HCT116 (cell line): Measurements from ENCODE around the gene VWA1. TPM values are rescaled to one million over a fixed set of nuclear protein-coding genes. Genes with fewer than 3 reads are reported as not detected.
"Not testable (repeated sequence)": the region's sequence is repeated elsewhere in the genome, so short reads cannot be mapped to it uniquely, and the experiment has no call there.

Source experiments
- ATAC-seq: fragments of 200-7000 bp; cut with Tn5 transposase; 2 replicates; pipeline ENCODE4 v1.9.1; 2020; ENCODE audit warnings: mild to moderate bottlenecking, moderate library complexity
- BruUV-seq: library from RNA; stranded (reverse); fragments of 400-500 nt; replicated peaks from 2 replicates; lab custom pipeline; 2021; lab: Mats Ljungman, UMichigan
- CTCF ChIA-PET: fragments of 300-600 bp; sonication (Branson Sonifier 250); formaldehyde crosslinking; loops from one replicate; lab custom pipeline; 2021; ENCODE audit warnings: antibody characterized with exemption; lab: Charles Lee
- POLR2A ChIA-PET: fragments of 300-600, 350-600 bp; sonication (Branson Sonifier 250); formaldehyde crosslinking; loops from one replicate; lab custom pipeline; 2021; ENCODE audit warnings: antibody characterized with exemption; lab: Charles Lee
- RAD21 ChIA-PET, 2 experiments: fragments of 300-600 bp; sonication (Branson Sonifier 250); formaldehyde crosslinking; loops; one replicate each; lab custom pipeline; 2023; ENCODE audit warnings: low total read pairs in 2 of 2; ENCODE audit not compliant: uncharacterized antibody in 2 of 2, unreplicated experiment in 2 of 2, low non-redundant PET in 1 of 2; lab: Charles Lee
- DNase-seq: peaks from one replicate; pipeline ENCODE4 v3.0.0-alpha.2; 2010; ENCODE audit warnings: low read depth, low spot score
- H2AFZ ChIP-seq: fragments of 200-600 bp; shearing (Covaris generic), sonication (generic); 2 replicates; pipeline ENCODE4 v1.6.1; 2017; ENCODE audit warnings: low read depth, mixed run types, mixed read lengths, antibody characterized with exemption, low read length; ENCODE audit not compliant: poor library complexity, severe bottlenecking
- H3K27ac ChIP-seq: 2 replicates; pipeline ENCODE4 v1.5.1; 2012; ENCODE audit warnings: low read depth, low read length
- H3K27me3 ChIP-seq: fragments of 200-600 bp; sonication (generic); 2 replicates; pipeline ENCODE4 v1.6.1; 2016; ENCODE audit warnings: mixed run types, low read length, mixed read lengths; ENCODE audit not compliant: insufficient read depth
- H3K36me3 ChIP-seq, 2 experiments: fragments of 200-500 bp in 1 of 2; fragments of 200-600 bp in 1 of 2; sonication (Bioruptor generic) in 1 of 2; sonication (generic) in 1 of 2; 2 replicates each; pipeline versions ENCODE4 v1.5.1 to v1.6.1; 2014 to 2016; ENCODE audit warnings: low read length in 2 of 2, inconsistent platforms in 1 of 2, mixed read lengths in 1 of 2, mixed run types in 1 of 2; ENCODE audit not compliant: insufficient read depth in 2 of 2, control insufficient read depth in 1 of 2
- H3K4me1 ChIP-seq, 2 experiments: fragments of 200-600 bp in 1 of 2; sonication (generic) in 1 of 2; 2 replicates each; pipeline versions ENCODE4 v1.5.1 to v1.6.1; 2012 to 2017; ENCODE audit warnings: low read length in 2 of 2, inconsistent platforms in 1 of 2, mild to moderate bottlenecking in 1 of 2, mixed read lengths in 1 of 2, mixed run types in 1 of 2, moderate library complexity in 1 of 2; ENCODE audit not compliant: insufficient read depth in 2 of 2, control insufficient read depth in 1 of 2
- H3K4me2 ChIP-seq: fragments of 200-600 bp; sonication (generic); 2 replicates; pipeline ENCODE4 v1.6.1; 2017; ENCODE audit warnings: mixed run types, low read length, mixed read lengths
- H3K4me3 ChIP-seq, 2 experiments: fragments of 200-600 bp in 1 of 2; sonication (generic) in 1 of 2; replicated peaks in 1 of 2; 2 replicates each; pipeline ENCODE4 v1.5.1; 2011 to 2016; ENCODE audit warnings: low read length in 2 of 2, control low read depth in 1 of 2, low read depth in 1 of 2, mild to moderate bottlenecking in 1 of 2, mixed read lengths in 1 of 2, mixed run types in 1 of 2
- H3K79me2 ChIP-seq: fragments of 200-600 bp; sonication (generic); 2 replicates; pipeline ENCODE4 v1.6.1; 2017; ENCODE audit warnings: mild to moderate bottlenecking, mixed run types, low read length, moderate library complexity, mixed read lengths; ENCODE audit not compliant: insufficient read depth
- H3K9ac ChIP-seq: fragments of 200-600 bp; sonication (generic); 2 replicates; pipeline ENCODE4 v1.6.1; 2016; ENCODE audit warnings: low read length, mixed read lengths
- H3K9me2 ChIP-seq: fragments of 200-600 bp; sonication (generic), shearing (Covaris generic); 2 replicates; pipeline ENCODE4 v1.6.1; 2017; ENCODE audit warnings: mixed run types, mild to moderate bottlenecking, moderate library complexity; ENCODE audit not compliant: insufficient read depth
- H3K9me3 ChIP-seq, 2 experiments: fragments of 200-500 bp in 1 of 2; fragments of 200-600 bp in 1 of 2; sonication (Bioruptor generic) in 1 of 2; sonication (generic) in 1 of 2; 2 replicates each; pipeline ENCODE4 v1.6.1; 2014 to 2017; ENCODE audit warnings: low read length in 2 of 2, mixed read lengths in 2 of 2, inconsistent platforms in 1 of 2, low read depth in 1 of 2, mild to moderate bottlenecking in 1 of 2, mixed run types in 1 of 2, moderate library complexity in 1 of 2; ENCODE audit not compliant: control insufficient read depth in 1 of 2, insufficient read depth in 1 of 2
- H4K20me1 ChIP-seq: fragments of 200-600 bp; sonication (generic), shearing (Covaris generic); 2 replicates; pipeline ENCODE4 v1.6.1; 2017; ENCODE audit warnings: mixed run types, mild to moderate bottlenecking, moderate library complexity; ENCODE audit not compliant: insufficient read depth
- FOSL1 ChIP-seq: IDR thresholded peaks from 2 replicates; pipeline ENCODE4 v1.6.1; 2012; ENCODE audit warnings: low read depth
- JUND ChIP-seq: IDR thresholded peaks from 2 replicates; pipeline ENCODE4 v1.6.1; 2012
- SIN3A ChIP-seq: IDR thresholded peaks from 2 replicates; pipeline ENCODE4 v1.6.1; 2012; ENCODE audit warnings: low read depth
- ZFX ChIP-seq: fragments of 450-650 bp; IDR thresholded peaks from 2 replicates; pipeline ENCODE4 v1.6.1; 2017
- intact Hi-C: fragments of 100-400 bp; cut with micrococcal nuclease; formaldehyde crosslinking; loops from 2 replicates; pipeline ENCODE4 v1.10.0; 2022
- total RNA-seq: library from RNA; stranded (reverse); gene quantifications from one replicate; pipeline ENCODE4 v1.2.1, GENCODE V29; 2021; ENCODE audit not compliant: unreplicated experiment

VWA1 gene
- total RNA-seq, 1 experiment from 2014 or later: 50.6 TPM

DNA sequence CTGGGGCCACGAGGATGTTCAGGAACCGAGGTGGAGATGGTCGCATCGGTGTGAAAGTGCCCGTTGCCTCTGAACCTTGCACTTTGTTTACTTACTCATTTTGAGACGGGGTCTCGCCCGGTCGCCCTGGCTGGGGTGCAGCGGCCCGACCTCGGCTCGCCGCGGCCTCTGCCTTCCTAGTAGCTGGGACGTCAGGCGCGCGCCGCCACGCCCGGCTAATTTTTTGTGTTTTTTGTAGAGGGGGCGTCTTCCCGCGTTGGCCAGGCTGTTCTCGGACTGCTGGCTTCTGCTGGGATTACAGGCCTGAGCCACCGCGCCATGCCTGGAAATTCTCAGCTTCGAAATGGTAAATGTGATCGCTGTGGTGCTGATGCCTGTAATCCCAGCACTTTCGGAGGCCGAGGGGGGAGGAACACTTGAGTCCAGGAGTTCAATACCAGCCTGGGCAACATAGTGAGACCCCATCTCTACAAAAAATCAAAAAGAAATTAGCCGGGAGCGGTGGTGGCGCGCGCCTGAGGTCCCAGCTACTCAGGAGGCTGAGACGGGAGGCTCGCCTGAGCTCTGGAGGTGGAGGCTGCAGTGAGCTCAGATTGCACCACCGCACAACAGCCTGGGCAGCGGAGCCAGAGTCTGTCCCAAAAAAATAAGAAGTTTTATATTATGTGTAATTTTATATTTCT lies 27.7 kb upstream of the VWA1 start:
- Histone ChIP-seq H3K27ac (peak overlapping the region; percentile 99), H3K9ac (peak overlapping the region; percentile 98), H3K36me3 (peaks cover 9 to 26% of the 10 kb centered on the region in 2 experiments; a peak in 3 of 4 replicates), H3K9me3 (peaks cover 0 to 4% of the 10 kb centered on the region in 2 experiments; a peak in 1 of 4 replicates), H3K4me2 (peak overlapping the region; percentile 95), H4K20me1 (peaks cover 4% of the 10 kb centered on the region; the same call in 1 of the 2 replicates), H3K79me2 (peaks cover 59% of the 10 kb centered on the region), H3K4me3 (peak overlapping the region; percentile 88 to 92), H3K27me3 (no peaks in the 10 kb centered on the region), H3K9me2 (no peaks in the 10 kb centered on the region)
- ATAC-seq (peak; percentile 38), DNase-seq (no peak)
- ChIA-PET RAD21 (no interaction called here), POLR2A (interaction anchor here (1.0 to 2.0 kb wide), 2 partner anchors 9 to 16 kb away, joined by 3 to 7 read pairs; partner anchors contain the start of gene CCNL2), CTCF (interaction anchor here (0.8 kb wide), 2 partner anchors 34 to 97 kb away, joined by 3 read pairs; no protein-coding TSS in a partner anchor)
- intact Hi-C loops: loop anchor here (2.0 kb wide), 1 partner anchor 25 kb away; no protein-coding TSS in a partner anchor
- no TSS peak for BruUV-seq
- no peak for TF ChIP-seq JUND
- TF ChIP-seq ZFX: peak; percentile 74
- no peak for TF ChIP-seq SIN3A
- no peak for TF ChIP-seq FOSL1
- TF ChIP-seq, all 23 proteins: peak for 1
- Histone ChIP-seq H2AFZ (no peak overlapping the region), H3K4me1 (peaks cover 17 to 25% of the 10 kb centered on the region in 2 experiments)

DNA sequence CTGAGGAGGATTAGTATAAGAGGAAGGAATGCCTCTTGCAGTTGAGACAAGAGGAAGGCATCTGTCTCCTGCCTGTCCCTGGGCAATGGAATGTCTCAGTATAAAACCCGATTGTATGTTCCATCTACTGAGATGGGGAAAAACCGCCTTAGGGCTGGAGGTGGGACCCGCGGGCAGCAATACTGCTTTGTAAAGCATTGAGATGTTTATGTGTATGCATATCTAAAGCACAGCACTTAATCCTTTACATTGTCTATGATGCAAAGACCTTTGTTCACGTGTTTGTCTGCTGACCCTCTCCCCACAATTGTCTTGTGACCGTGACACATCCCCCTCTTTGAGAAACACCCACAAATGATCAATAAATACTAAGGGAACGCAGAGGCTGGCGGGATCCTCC lies 25.3 kb upstream of the VWA1 start:
- H4K20me1 ChIP-seq, DNase-seq, intact Hi-C loops, ATAC-seq, CTCF ChIA-PET, H3K27me3 ChIP-seq, H3K9ac ChIP-seq, H3K4me2 ChIP-seq, H3K9me3 ChIP-seq, BruUV-seq, H2AFZ ChIP-seq, H3K4me3 ChIP-seq, H3K9me2 ChIP-seq, H3K27ac ChIP-seq: not testable (repeated sequence)
- POLR2A ChIA-PET: interaction anchor here (1.0 kb wide), 1 partner anchor 22 kb away, joined by 3 read pairs; no protein-coding TSS in a partner anchor
- RAD21 ChIA-PET: interaction anchor here in 1 of 2 experiments (0.6 kb wide), 1 partner anchor 12 kb away, joined by 6 read pairs; no protein-coding TSS in a partner anchor
- Histone ChIP-seq H3K36me3 (peaks cover 5 to 18% of the 10 kb centered on the region in 2 experiments; a peak in 3 of 4 replicates), H3K4me1 (peaks cover 16 to 18% of the 10 kb centered on the region in 2 experiments), H3K79me2 (peaks cover 45% of the 10 kb centered on the region)
